Heart left ventricle (tissue), 16 donors: ENCODE results near the gene NHSL2. TPM values are rescaled to one million over a fixed set of nuclear protein-coding genes. Genes with fewer than 3 reads are reported as not detected.

Source experiments
- ATAC-seq, 4 donors: fragments of 200-7000 bp; cut with Tn5 transposase; one replicate each; pipeline ENCODE4 v1.9.1; 2020 to 2022; ENCODE audit warnings: moderate library complexity in 4 of 4, mild to moderate bottlenecking in 3 of 4, moderate number of reproducible peaks in 1 of 4
- DNase-seq, 5 donors: peaks; one replicate each; pipeline ENCODE4 v3.0.0-alpha.2; 2020
- H3K27ac ChIP-seq, 12 donors: fragments of 200-600 bp; sonication (generic) in 4 of 12; one replicate each; pipeline versions ENCODE4 v1.5.0 to v1.8.0; 2016 to 2022; ENCODE audit warnings: mild to moderate bottlenecking in 2 of 12
- H3K27me3 ChIP-seq, 9 donors: fragments of 200-600 bp; sonication (generic) in 2 of 9; one replicate each; pipeline versions ENCODE4 v1.5.1 to v1.8.0; 2016 to 2022; ENCODE audit warnings: mild to moderate bottlenecking in 3 of 9
- H3K36me3 ChIP-seq, 9 donors: fragments of 200-600 bp; sonication (generic) in 2 of 9; one replicate each; pipeline versions ENCODE4 v1.5.0 to v1.8.0; 2018 to 2022; ENCODE audit warnings: mild to moderate bottlenecking in 2 of 9
- H3K4me1 ChIP-seq, 12 donors: fragments of 200-600 bp; sonication (generic) in 4 of 12; one replicate each; pipeline versions ENCODE4 v1.5.0 to v1.8.0; 2016 to 2022; ENCODE audit warnings: mild to moderate bottlenecking in 3 of 12
- H3K4me3 ChIP-seq, 12 donors: fragments of 200-600 bp; sonication (generic) in 4 of 12; one replicate each; pipeline versions ENCODE4 v1.5.0 to v1.8.0; 2017 to 2022; ENCODE audit warnings: mild to moderate bottlenecking in 9 of 12, moderate library complexity in 4 of 12
- H3K9me3 ChIP-seq, 12 donors: fragments of 200-600 bp; sonication (generic) in 4 of 12; one replicate each; pipeline versions ENCODE4 v1.5.0 to v1.8.0; 2016 to 2022; ENCODE audit warnings: mild to moderate bottlenecking in 1 of 12
- CTCF ChIP-seq, 12 donors: fragments of 200-600 bp; sonication (generic) in 4 of 12; IDR thresholded peaks; one replicate each; pipeline versions ENCODE4 v1.5.0 to v1.8.0; 2018 to 2022; ENCODE audit warnings: antibody characterized with exemption in 12 of 12, mild to moderate bottlenecking in 5 of 12
- POLR2A ChIP-seq, 2 donors: fragments of 450-650 bp; IDR thresholded peaks; one replicate each; pipeline ENCODE4 v1.6.1; 2017; ENCODE audit warnings: antibody characterized with exemption in 2 of 2, mild to moderate bottlenecking in 2 of 2, moderate library complexity in 2 of 2
- WGBS, 4 donors: extraction: QIAGEN DNeasy Blood & Tissue Kit in 2 of 4; methylation state at CpG; one replicate each; pipeline versions ENCODE4 v1.1.5 to v1.1.7; 2013 to 2018; 5-methylcytosine and 5-hydroxymethylcytosine counted together
- intact Hi-C, 10 donors: fragments of 100-400 bp; cut with DNase I; formaldehyde crosslinking; loops; one replicate each; pipeline versions ENCODE4 v1.11.1 to v1.14.2; 2022
- polyA plus RNA-seq, 2 donors: library from polyadenylated mRNA; stranded (reverse); fragments of 200-250 nt; gene quantifications; one replicate each; pipeline ENCODE4 v1.2.3, GENCODE V29; 2013
- total RNA-seq, 9 donors: library from RNA; depleted of rRNA in 2 of 9; stranded (reverse); fragments of >200 nt in 2 of 9; fragmentation: NEBNext Ultra II Directional in 3 of 9; extraction: Animal tissue kit (Norgen Biotek cat#: 25700) in 3 of 9; gene quantifications; one replicate each; pipeline versions ENCODE4 v1.1.0 to v1.2.4, GENCODE V29; 2016 to 2023
- donor health status: ischemic (EF 13 %, LVEDD 7.1; RV severe dilation, severe dysfunction).
- donor health status: healthy with polysubstance abuse.
- donor health status: DM: no; HTN: yes; CAD: no.
- donor health status: DM: no; HTN: no; CAD: no.
- donor health status: ischemic (EF 25% LVEDD 6.9; RV normal size, moderate dysfunction).
- donor health status: ischemic (EF 25% LVEDD 5.7; RV mildly dilated, moderate dysfunction).
- donor health status: healthy.
- donor health status: DM: yes; HTN: yes; CAD: no.
- donor health status: ischemic (EF 35%, LVEDD 5.7; RV mildly dilated, moderate dysfunction).
- donor health status: nonischemic (EF 11% LVEDD 7.7; RV severe dilation, severe dysfunction).
- donor health status: DM: yes; HTN: yes; CAD: no.
- donor health status: PGD.
- donor health status: ischemic (EF 29% LVEDD 5.4; RV normal size, mild dysfunction).
- donor health status: nonischemic (EF 23%, LVEDD 6.1; RV moderate dilation, normal function).

Gene NHSL2
- total and polyA plus RNA-seq, 11 donors = 1.8 to 14.0 (median 5.8) TPM

GRCh38 chrX:72031634-72032033 lies 121.0 kb downstream of the NHSL2 start:
- DNase-seq (no peak), ATAC-seq (no peak)
- TF ChIP-seq POLR2A (IDR thresholded peaks at IDR 0.05) (no peak), CTCF (IDR thresholded peaks at IDR 0.05) (no peak)
- intact Hi-C loops = no loop called here
- Histone ChIP-seq H3K36me3 (no peaks in the 10 kb centered on the region), H3K27me3 (peaks cover 0 to 13% (median 0%) of the 10 kb centered on the region in 9 donors), H3K4me1 (peaks cover 0 to 6% (median 0%) of the 10 kb centered on the region in 12 donors), H3K9me3 (peaks cover 0 to 28% (median 0%) of the 10 kb centered on the region in 12 donors), H3K27ac (no peak overlapping the region), H3K4me3 (no peak overlapping the region)
- WGBS, 4 donors = 72 to 85% (median 82%) methylated on average over 5 of the region's 5 CpGs

- peaks cover 0 to 22% (median 0%) of the 10 kb centered on the region in 12 donors for H3K4me1 ChIP-seq
- no peaks in the 10 kb centered on the region for H3K36me3 ChIP-seq
- TF ChIP-seq CTCF (IDR thresholded peaks at IDR 0.05) (no peak), POLR2A (IDR thresholded peaks at IDR 0.05) (no peak)
- H3K9me3 ChIP-seq = peaks cover 0 to 26% (median 0%) of the 10 kb centered on the region in 12 donors
- WGBS, 4 donors = 41 to 98% (median 72%) methylated on average over 2 of the region's 2 CpGs
- DNase-seq (no peak), ATAC-seq (no peak)
- peaks cover 0 to 26% (median 0%) of the 10 kb centered on the region in 9 donors for H3K27me3 ChIP-seq
- intact Hi-C loops = no loop called here
- H3K27ac ChIP-seq = no peak overlapping the region
- H3K4me3 ChIP-seq = no peak overlapping the region
These were observed 127.0 kb downstream of the NHSL2 start for GRCh38 chrX:72037601-72038000.

GRCh38 chrX:72038016-72038415 lies 127.4 kb downstream of the NHSL2 start:
- H3K4me1 ChIP-seq = peaks cover 0 to 26% (median 0%) of the 10 kb centered on the region in 12 donors
- no peak overlapping the region for H3K4me3 ChIP-seq
- no peak for DNase-seq
- ATAC-seq = no peak
- H3K27me3 ChIP-seq = peaks cover 0 to 30% (median 0%) of the 10 kb centered on the region in 9 donors
- no peak for TF ChIP-seq CTCF (IDR thresholded peaks at IDR 0.05)
- TF ChIP-seq POLR2A (IDR thresholded peaks at IDR 0.05) = no peak
- intact Hi-C loops = no loop called here
- WGBS, 4 donors = 76 to 87% (median 83%) methylated on average over 4 of the region's 4 CpGs
- peaks cover 0 to 22% (median 0%) of the 10 kb centered on the region in 12 donors for H3K9me3 ChIP-seq
- H3K36me3 ChIP-seq = no peaks in the 10 kb centered on the region
- H3K27ac ChIP-seq = no peak overlapping the region

- Histone ChIP-seq H3K27me3 (peaks cover 0 to 32% (median 0%) of the 10 kb centered on the region in 9 donors), H3K36me3 (no peaks in the 10 kb centered on the region), H3K4me1 (peaks cover 0 to 27% (median 0%) of the 10 kb centered on the region in 12 donors), H3K27ac (no peak overlapping the region), H3K4me3 (no peak overlapping the region), H3K9me3 (peaks cover 0 to 16% (median 0%) of the 10 kb centered on the region in 12 donors)
- DNase-seq = no peak
- intact Hi-C loops = no loop called here
- 79 to 96% (median 85%) methylated on average over 2 of the region's 2 CpGs for WGBS, 4 donors
- TF ChIP-seq POLR2A (IDR thresholded peaks at IDR 0.05) (no peak), CTCF (IDR thresholded peaks at IDR 0.05) (no peak)
- ATAC-seq = no peak
These were observed 128.2 kb downstream of the NHSL2 start for GRCh38 chrX:72038868-72039267.
